ENCODE measurements around the gene CAPNS2. TPM values are rescaled to one million over a fixed set of nuclear protein-coding genes. Genes with fewer than 3 reads are reported as not detected.
A peak's percentile ranks its signal among the peaks of the same experiment; 100 is the strongest.

Gene CAPNS2
- total RNA-seq, 1 experiment from 2014 or later: 1.8 TPM

DNA sequence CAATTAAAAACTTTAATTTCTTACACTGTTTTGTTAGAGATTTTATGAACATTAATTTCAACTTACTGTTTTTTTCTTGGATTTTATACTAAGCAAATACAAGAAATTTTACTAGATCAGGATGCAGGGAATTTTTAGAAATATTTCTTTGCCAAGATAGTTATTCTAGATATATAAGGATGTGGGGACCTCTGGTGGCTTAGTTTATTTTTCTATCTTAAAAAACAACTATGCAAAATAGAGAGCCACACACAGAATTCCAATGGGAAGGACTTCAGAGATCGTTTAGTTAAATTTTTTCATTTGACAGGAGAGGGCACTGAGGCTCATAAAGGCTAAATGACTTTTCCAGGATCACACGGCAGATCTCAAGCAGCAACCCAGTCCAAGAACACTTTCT lies 23.0 kb upstream of the CAPNS2 start:
- no peaks in the 10 kb centered on the region for H3K9me2 ChIP-seq (ENCODE audit: insufficient read depth)
- no peaks in the 10 kb centered on the region for H3K79me2 ChIP-seq (ENCODE audit: low read depth)
- POLR2A ChIA-PET (ENCODE audit: unreplicated experiment): no interaction called here
- no peaks in the 10 kb centered on the region for H3K27me3 ChIP-seq (ENCODE audit: insufficient read depth, low read depth)
- H3F3A ChIP-seq (ENCODE audit: insufficient read depth, low read depth): peaks cover 7% of the 10 kb centered on the region; the same call in 1 of the 2 replicates
- DNase-seq: peak in 1 of 2 experiments; percentile 47
- no TSS peak for BruUV-seq (replicated peaks)
- intact Hi-C loops (cut with micrococcal nuclease; ENCODE audit: unreplicated experiment): loop anchor here (1.0 to 2.0 kb wide), 2 partner anchors 49 to 78 kb away; no protein-coding TSS in a partner anchor
- no peak overlapping the region for H3K4me2 ChIP-seq
- H4K20me1 ChIP-seq (ENCODE audit: insufficient read depth): no peaks in the 10 kb centered on the region
- H3K36me3 ChIP-seq (ENCODE audit: low read depth): 0 out of 2 replicates have a peak, but pooled peaks cover 3% of the 10 kb centered on the region
- CTCF ChIA-PET: interaction anchor here (2.1 kb wide), 1 partner anchor 79 kb away, joined by 8 read pairs; no protein-coding TSS in a partner anchor
- no peak overlapping the region for H3K27ac ChIP-seq
- H3K9me3 ChIP-seq (ENCODE audit: insufficient read depth, low read depth): no peaks in the 10 kb centered on the region
- no peak for TF ChIP-seq EZH2 (IDR thresholded peaks at IDR 0.05; ENCODE audit: low read depth)
- peak; percentile 74 for TF ChIP-seq CTCF (conservative IDR thresholded peaks at IDR 0.05)
- peaks cover 10% of the 10 kb centered on the region; the same call in 1 of the 2 replicates for H3K4me1 ChIP-seq (replicated peaks; ENCODE audit: insufficient read depth)
- no peak overlapping the region for H3K4me3 ChIP-seq
- H2AFZ ChIP-seq: no peak overlapping the region

- intact Hi-C loops (cut with micrococcal nuclease; ENCODE audit: unreplicated experiment): no loop called here
- Histone ChIP-seq H3K27me3 (ENCODE audit: insufficient read depth, low read depth) (no peaks in the 10 kb centered on the region), H3K4me1 (replicated peaks; ENCODE audit: insufficient read depth) (peaks cover 27% of the 10 kb centered on the region), H3K4me3 (no peak overlapping the region), H2AFZ (no peak overlapping the region), H3F3A (ENCODE audit: insufficient read depth, low read depth) (peaks cover 11% of the 10 kb centered on the region; the same call in 1 of the 2 replicates), H3K4me2 (no peak overlapping the region; the same call in 1 of the 2 replicates), H3K9me2 (ENCODE audit: insufficient read depth) (no peaks in the 10 kb centered on the region), H3K27ac (peak overlapping the region; percentile 41), H3K36me3 (ENCODE audit: low read depth) (peaks cover 18% of the 10 kb centered on the region; the same call in 1 of the 2 replicates), H3K9me3 (ENCODE audit: insufficient read depth, low read depth) (no peaks in the 10 kb centered on the region), H3K79me2 (ENCODE audit: low read depth) (no peaks in the 10 kb centered on the region), H4K20me1 (ENCODE audit: insufficient read depth) (no peaks in the 10 kb centered on the region)
- peak; percentile 12 to 83 for DNase-seq
- ChIA-PET POLR2A (ENCODE audit: unreplicated experiment) (no interaction called here), CTCF (no interaction called here)
- BruUV-seq (replicated peaks): no TSS peak
- TF ChIP-seq CTCF (conservative IDR thresholded peaks at IDR 0.05) (no peak), EZH2 (IDR thresholded peaks at IDR 0.05; ENCODE audit: low read depth) (no peak)
Measured at GRCh38 chr16:55552621-55553020, 13.9 kb upstream of the CAPNS2 start.

DNA sequence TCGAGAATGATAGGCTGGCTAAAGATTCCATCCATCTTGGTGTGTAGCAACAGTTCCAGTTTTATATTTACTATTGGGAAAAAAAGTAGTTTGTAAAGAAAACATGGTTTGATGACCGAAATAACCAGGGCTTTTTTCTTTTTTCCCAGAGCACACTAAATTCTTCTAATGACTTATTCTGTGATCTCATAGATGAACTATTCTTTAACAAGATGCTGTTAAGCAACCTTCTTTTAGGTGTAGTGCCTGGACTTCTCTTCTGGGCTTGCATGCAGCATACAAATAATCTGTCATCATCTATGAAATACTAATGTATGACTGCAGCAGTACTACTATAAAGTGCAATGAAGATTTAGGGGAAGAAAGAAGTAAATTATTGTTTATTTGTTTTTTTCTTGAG lies 11.0 kb upstream of the CAPNS2 start:
- H3K79me2 ChIP-seq (ENCODE audit: low read depth): no peaks in the 10 kb centered on the region

More for the DNA sequence above, 11.0 kb upstream of the CAPNS2 start:
- no peak for DNase-seq
- H3K27ac ChIP-seq: no peak overlapping the region
- H3K36me3 ChIP-seq (ENCODE audit: low read depth): peaks cover 18% of the 10 kb centered on the region; the same call in 1 of the 2 replicates
- H3K9me3 ChIP-seq (ENCODE audit: insufficient read depth, low read depth): no peaks in the 10 kb centered on the region
- H3K27me3 ChIP-seq (ENCODE audit: insufficient read depth, low read depth): no peaks in the 10 kb centered on the region
- no TSS peak for BruUV-seq (replicated peaks)
- H3F3A ChIP-seq (ENCODE audit: insufficient read depth, low read depth): peaks cover 16% of the 10 kb centered on the region; the same call in 1 of the 2 replicates
- no peak overlapping the region for H2AFZ ChIP-seq
- ChIA-PET CTCF (no interaction called here), POLR2A (ENCODE audit: unreplicated experiment) (no interaction called here)
- no peak overlapping the region for H3K4me2 ChIP-seq
- TF ChIP-seq EZH2 (IDR thresholded peaks at IDR 0.05; ENCODE audit: low read depth): no peak
- H3K4me1 ChIP-seq (replicated peaks; ENCODE audit: insufficient read depth): peaks cover 39% of the 10 kb centered on the region
- intact Hi-C loops (cut with micrococcal nuclease; ENCODE audit: unreplicated experiment): no loop called here
- no peaks in the 10 kb centered on the region for H3K9me2 ChIP-seq (ENCODE audit: insufficient read depth)
- no peaks in the 10 kb centered on the region for H4K20me1 ChIP-seq (ENCODE audit: insufficient read depth)
- no peak overlapping the region for H3K4me3 ChIP-seq

Measured in PC-9 (cell line).